NCI-H2029 (cell line): ENCODE results near the gene MEMO1.
"Not testable (repeated sequence)": the region's sequence is repeated elsewhere in the genome, so short reads cannot be mapped to it uniquely, and the experiment has no call there.

ENCODE experiments used
- DNase-seq: peaks from one replicate; lab custom pipeline; 2025; lab: John Stamatoyannopoulos, UW

The MEMO1 gene

DNA sequence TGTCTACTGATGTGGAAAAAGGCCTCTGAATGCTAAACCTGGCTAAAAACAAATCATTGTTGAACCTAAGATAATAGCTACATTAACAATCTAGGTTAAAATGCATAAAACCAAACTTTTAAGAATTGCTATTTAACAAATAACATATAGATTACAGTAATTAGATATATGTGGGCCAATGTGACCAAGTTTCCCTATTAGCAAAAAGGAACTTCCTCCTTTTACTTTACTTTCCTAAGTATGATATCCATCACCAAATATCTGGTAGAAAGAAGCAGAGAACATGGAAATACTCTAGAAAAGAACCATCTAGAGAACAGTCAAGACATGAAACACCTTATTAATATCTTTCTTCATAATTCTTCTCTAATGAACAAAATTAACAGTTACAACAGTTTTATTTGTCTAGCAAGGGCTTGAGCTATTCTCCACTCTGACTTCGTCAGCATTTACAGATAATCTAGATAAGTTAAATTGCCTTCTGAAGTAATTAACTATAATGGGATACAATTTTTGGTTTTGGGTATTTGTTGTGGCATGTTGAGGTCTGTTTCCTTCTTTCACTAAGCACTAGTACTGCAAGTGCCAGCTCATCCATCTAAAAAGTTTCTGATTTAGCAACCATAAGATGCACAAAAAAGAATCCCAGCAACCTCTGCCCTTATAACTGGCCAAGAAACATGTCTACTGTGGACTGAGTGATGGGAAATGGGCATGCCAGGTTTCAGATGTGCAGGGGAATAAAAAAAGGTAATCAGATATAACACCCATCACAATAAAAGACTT, 53.3 kb downstream of the MEMO1 start:
- no peak for DNase-seq

DNA sequence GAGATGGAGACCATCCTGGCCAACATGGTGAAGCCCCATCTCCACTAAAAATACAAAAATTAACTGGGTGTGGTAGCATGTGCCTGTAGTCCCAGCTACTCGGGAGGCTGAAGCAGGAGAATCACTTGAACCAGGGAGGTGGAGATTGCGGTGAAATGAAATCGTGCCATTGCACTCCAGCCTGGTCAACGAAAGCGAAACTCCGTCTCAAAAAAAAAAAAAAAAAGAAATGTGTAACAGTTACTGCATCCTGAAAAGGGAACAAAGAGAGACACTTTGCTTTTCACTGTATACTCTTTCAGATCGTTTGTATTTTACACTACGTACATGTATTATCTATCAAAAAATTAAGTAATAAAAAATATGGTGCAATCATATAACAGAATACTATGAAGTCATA, 53.9 kb downstream of the MEMO1 start:
- DNase-seq: not testable (repeated sequence)

DNA sequence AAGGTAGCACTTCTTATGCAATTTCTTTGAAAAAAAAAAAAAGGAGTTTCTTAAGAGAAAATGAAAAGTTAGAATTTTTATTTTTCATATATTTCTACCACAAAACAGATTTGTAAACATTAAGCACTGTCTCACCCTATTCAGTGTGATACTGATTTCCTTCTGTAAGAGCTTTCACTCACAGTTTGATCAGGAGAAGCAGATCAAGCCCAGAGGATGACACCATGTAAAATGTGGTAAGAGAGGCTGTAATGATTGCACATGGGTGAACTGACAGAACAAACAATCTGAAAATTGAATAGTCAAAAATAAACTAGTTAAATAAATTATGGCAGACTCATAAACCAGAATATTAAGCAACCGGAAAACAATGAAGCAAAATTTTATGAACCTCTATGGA, 54.5 kb downstream of the MEMO1 start:
- no peak for DNase-seq

DNA sequence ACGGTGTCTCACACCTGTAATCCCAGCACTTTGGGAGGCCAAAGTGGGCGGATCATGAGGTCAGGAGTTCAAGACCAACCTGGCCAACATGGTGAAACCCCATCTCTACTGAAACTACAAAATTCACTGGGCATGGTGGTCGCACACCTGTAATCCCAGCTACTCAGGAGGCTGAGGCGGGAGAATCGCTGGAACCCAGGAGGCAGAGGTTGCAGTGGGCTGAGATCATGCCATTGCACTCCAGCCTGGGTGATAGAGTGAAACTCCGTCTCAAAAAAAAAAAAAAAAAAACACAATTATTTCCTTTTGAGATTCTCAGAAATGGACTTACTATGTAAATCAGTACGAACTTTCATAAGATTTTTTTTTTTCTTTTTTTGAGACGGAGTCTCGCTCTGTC, 57.7 kb downstream of the MEMO1 start:
- not testable (repeated sequence) for DNase-seq

DNA sequence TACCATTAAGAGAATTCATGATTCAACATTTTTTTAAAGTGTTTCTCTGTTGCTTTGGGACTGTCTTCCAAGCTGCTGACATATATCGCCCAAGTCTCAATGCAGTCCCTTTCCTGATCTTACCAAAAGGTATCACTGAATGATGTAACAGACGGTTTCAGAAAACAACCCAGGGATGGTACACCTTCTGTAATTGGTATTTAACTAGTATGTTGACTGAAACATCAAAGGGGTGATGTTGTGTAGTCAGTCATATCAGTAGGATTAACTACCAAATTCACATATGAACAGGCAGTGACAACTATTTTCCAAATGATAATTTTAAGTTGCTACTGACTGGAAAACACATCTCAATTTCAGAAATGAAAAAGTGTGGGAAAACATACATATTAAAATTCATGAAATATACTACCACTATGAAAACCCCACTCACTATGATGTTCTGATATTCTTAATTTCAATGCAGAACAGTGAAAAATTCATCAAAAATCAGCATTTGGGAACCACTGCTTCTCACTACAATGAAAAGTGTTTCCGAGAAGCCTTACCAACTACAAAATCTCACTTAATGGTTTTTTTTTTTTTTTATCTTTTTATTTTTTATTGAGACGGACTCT, 59.8 kb downstream of the MEMO1 start:
- DNase-seq: no peak

DNA sequence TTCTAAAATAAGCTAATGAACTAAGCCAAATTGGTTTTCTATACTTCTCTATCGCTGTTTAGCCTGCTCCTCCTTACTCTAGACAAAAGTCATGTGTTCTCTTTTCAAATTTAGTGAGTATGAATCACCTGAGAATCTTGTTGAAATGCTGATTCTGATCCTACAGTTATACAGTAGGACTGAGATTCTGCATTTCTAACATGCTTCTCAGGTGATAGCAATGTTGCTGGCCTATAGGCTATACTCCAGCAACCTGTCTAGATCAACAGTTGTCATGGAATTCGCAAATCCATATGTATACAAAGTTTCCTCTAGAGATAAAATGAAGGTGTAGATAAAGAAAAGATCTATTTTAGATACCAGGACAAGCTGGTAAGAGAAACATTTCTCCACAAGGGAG, 62.9 kb downstream of the MEMO1 start:
- DNase-seq: no peak

DNA sequence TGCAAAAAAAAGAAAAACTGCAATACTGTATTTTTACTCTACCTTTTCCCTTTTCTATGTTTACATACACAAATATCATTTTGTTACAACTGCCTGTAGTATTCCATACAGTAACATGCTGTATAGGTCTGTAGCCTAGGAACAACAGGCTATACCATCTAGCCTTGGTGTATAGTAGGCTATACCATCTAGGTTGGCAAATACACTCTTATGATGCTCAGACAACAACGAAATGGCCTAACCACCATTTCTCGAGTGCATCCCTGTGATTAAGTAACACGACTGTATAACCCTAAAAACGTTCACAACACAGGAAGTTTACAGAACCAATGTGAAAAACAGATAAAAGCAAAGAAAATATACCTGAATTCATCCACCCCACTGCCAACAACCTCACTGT, 64.0 kb downstream of the MEMO1 start:
- DNase-seq: no peak

DNA sequence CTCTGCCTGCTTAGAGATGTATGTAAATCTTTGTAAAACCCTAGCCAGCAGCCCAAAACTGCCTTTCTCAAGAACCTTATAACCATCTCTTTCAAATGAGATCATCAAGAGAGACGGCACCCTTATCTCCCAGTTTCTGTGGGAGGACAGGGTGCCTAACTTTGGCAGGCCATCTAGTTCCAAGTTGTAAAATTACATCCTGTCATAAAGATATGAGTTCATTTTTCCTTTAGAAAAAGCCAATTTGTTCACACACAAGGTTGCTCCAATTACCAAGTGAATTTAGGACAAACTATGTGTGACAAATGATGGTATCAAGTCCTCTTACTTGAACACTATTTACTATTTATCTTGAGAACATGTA, 65.3 kb downstream of the MEMO1 start:
- no peak for DNase-seq

DNA sequence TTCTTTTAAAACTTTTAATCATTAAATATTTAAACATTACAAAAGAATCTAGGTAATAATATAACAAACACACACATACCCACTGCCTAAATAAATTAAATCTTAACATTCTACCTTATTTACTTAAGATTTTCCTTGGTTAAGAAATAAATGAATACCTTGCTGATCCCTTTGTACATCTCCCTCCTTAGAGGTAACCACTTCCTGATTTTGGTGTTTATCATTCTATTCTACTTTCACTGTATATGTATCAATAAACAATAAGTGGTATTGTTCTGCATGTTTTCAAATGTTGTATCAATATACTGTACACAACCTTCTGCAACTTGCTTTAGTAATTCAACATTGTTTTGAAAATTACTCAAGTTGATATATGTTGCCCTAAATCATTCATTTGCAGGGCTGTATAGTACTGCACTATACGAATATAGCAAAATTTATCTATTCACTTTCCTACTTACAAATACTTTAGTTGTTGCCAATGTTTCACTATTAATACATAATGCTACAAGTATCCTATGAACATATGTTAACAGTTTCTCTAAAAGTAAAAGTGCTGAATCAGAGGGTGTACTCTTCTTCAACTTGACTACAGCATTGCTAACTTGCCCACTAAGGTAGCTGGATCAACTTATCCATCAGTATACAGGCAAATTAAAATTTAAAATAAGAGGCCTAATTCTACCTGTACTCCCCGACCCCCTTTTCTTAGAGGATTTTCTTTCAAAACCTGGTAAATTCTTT, 65.8 kb downstream of the MEMO1 start:
- no peak for DNase-seq

DNA sequence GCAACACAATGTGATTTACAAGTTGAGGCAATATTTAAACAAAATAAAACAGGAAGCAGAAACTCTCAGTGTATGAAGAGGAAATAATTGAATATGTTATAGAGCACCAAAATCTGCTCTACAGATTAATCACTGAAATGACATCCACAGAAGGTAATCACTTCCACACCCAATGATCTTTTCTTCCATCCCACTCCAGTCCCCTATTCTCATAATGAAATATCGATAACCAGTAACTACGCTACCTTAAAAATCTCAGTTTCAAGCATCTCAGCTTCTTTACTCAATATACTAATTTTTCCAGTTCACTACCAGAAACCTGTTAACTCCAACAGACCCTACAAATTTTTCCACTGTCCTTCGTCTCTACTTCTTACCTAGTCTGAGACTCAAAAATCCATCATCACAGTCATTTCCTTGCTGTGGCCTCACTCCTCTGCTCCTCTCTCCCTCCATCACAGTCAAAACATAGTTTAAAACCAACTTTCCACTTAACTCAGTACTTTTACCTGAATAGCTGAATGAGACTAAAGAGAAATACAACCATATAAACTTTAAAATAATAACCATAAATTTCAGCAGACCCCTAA, 67.1 kb downstream of the MEMO1 start:
- DNase-seq: no peak

DNA sequence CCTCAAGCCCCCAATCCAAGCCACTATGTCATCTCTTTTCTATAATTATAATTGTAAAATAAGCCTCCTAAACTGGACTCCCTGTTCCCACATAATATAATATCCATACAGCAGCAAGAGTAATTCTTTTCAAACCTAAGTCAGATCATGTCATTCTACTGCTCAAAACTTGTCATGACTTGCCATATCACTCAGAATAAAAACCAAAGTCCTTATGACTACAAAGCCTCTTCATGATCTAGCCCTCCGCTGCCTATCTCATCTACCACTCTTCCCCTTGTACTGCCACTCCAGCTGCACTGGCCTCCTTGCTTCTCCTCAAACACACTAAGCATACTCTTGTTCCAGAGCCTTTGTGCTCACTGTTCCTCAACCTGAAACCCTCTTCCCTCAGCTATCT, 69.9 kb downstream of the MEMO1 start:
- no peak for DNase-seq

DNA sequence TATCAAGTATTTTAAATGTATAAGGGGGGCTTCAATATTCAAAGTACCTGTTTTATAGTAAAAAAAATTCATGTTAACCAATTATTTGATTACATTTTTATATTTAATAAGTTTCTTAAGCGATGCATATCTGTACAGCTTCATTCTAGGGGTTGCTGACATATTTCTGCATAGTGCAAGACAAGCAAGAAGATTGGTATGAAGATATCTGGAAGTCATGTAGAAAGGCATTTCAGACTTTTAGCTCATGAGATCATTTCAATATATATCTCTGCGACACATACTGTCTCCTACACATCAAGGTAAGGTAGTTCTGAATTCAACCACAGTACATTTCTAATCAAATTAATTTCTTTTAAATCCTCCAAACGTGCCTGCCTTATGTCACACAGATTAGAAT, 73.1 kb downstream of the MEMO1 start:
- no peak for DNase-seq

DNA sequence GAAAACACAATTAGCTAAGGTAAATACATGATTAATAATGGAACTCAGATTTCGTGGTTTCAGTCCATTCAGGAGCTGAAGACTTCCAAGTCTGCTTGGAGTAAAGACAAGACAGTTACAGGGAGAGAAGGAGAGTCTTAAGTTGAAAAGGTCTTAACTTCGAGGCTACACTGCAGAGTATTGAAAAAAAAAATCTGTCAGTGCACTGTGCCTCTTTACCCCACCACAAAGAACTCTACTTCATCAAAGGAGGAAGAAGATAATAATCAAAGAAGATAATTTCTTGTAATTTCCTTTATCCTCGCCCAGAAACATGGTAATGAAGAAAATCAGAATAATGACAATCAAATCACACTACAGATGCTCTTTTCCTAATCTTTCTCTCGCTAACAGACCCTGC, 75.4 kb downstream of the MEMO1 start:
- no peak for DNase-seq

DNA sequence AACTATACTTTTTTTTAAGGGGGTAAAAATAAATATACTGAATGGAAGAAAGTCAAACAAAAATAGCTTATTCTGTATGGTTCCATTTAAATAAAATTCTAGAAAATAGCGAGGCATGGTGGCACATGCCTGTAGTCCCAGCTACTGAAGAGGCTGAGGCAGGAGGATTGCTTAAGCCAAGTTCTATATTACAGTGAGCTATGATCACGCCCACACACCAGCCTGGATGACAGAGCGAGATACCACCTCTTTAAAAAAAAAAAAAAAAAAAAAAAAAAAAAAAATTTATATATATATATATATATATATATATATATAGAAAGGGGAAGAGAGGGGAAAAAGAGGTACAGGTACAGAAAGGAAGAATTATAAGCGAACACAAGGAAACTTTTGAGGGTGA, 77.7 kb downstream of the MEMO1 start:
- no peak for DNase-seq

DNA sequence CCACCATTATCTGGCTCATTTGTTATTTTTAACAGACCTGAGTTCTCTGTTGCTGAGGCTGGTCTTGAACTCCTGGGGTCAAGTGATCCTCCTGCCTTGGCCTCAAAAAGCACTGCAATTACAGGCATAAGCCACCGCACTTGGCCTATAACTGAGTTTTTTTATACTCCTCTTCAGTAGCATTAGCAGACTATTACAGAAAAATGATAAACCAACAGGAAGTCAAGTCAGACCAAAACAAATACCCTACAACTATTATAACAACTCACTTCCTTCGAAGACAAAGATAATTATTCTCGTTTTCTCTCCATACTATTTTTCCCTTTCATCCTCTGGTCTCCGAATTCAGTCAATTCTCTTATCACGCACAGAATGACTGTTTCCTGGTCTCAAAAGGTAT, 78.2 kb downstream of the MEMO1 start:
- DNase-seq: no peak

DNA sequence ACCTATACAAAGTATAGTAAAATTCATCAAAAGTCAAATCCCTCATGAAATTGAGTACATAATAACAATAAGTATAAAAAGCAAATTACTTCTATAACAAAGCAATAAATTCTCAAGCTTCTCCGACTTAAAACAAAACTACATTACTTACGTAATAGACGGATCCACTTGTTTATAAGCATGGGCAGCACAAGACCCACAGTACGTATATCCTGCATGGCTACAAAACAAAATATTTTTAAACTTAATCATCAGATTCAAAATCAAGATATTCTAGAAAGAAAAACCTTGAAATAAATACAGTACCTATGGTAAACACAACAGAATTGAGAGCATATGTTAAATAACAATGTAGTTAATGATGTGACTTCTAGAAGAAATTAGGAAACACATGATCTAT, 78.9 kb downstream of the MEMO1 start:
- DNase-seq: no peak

DNA sequence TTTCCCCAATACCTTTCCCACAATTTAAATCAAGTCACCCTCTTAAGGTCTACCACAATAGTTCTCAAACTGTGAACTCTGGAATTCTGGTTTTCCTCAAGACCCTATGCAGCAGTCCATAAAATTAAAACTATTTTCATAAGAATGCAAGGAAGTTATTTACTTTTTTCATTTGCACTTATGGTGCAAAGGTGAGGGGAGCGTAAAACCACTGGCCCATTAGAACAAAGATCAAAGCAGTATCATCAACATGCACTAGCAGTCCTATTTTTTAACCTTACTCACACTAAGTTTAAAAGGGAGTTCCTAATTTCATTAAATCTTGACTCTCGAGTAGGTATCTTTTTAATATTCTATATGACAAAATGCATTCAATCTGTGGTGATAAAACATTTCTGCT, 85.3 kb downstream of the MEMO1 start:
- no peak for DNase-seq

DNA sequence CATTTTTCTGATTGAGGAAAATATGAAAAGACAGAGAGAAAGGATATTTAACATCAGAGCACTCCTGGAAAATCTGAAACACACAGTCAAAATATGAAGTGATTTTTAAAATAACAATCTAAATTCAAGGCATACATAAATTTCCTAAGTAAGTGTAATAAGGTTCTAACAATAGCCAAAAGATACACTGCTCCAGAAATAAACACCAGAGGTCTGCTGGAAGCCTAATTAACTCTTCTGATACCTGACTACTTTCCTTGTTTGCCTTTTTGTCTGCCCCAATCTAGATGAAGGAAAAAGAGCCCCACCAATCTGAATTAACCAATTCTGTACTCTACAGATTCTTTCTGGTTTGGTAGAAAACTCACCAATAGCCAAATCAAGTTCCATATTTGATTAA, 87.1 kb downstream of the MEMO1 start:
- DNase-seq: no peak

DNA sequence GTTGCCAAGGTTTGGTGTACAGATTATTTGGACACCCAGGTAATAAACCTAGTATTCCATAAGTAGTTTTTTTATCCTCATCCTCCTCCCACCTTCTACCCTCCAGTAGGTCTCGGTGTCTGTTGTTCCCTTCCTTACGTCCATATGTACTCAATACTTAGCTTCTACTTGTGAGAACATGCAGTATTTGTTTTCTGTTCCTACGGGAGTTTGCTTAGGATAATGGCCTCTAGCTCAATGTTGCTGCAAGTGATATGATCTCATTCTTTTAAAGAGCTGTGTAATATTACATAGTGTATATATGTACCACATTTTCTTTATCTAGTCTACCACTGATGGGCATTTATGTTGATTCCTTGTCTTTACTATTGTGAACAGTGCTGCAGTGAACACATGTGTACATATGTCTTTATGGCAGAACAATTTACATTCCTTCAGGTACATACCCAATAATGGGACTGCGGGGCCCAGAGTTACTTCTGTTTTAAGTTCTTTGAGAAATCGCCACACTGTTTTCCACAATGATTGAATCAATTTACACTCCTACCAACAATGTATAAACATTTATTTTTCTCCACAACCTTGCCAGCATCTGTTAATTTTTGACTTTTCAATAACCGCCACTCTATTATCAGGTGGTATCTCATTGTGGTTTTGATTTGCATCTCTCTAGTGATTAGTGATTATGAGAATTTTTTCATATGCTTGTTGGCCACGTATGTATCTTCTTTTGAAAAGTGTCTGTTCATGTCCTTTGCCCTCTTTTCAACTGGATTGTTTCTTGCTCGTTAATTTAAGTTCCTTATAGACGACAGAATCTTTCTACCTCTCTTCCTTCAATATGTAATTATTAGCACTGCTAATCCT, 88.0 kb downstream of the MEMO1 start:
- DNase-seq: no peak

DNA sequence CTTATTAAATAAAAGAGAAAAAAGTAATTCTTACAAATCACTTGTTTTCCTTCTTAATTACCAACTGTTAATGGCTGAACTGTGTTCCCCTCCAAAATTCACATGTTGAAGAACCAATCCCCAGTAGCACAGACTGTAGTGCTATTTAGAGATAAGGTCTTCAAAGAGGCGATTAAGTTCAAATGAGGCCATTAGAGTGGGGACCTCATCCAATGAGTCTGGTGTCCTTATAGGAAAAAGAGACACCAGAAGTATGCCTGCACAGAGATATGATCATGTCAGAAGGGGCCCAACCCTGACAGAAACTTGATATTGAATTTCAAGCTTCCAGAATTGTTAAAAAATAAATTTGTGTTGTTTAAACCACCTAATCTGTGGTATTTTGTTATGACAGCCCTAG, 89.8 kb downstream of the MEMO1 start:
- no peak for DNase-seq

DNA sequence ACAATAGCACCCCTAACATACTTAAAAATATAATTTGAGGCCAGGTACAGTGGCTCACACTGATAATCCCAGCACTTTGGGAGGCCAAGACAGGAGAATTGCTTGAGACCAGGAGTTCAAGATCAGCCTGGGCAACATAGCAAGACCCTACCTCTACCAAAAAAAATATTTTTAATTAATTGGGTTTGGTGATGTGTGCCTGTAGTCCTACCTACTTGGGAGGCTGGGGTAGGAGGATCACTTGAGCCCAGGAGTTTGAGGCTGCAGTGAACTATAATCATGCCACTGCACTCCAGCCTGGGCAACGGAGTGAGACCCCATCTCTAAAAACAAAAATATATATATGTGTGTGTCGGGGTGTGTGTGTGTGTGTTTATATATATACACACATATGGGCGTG, 91.3 kb downstream of the MEMO1 start:
- no peak for DNase-seq

DNA sequence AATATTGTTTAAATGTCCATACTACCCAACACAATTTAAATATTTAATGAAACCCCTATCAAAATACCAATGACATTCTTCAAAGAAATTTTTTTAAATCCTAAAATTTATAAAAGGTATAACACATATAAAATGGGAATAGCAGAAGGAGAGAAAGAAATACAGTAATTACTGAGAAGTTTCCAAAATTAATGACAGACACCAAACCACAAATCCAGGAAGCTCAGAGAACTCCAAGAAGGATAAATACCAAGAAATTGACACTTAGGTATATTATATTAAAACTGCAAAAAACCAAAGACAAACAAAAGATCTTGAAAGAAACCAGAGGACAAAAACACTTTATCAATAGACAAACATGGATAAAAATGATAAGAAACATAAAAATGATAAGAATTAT, 101.1 kb downstream of the MEMO1 start:
- no peak for DNase-seq
